ENCODE measurements around the gene DQX1.

GRCh38 chr2:74507145-74507925 is 18.7 kb downstream of the DQX1 start, which contains the start of gene PCGF1:
- TF ChIP-seq POLR2A (IDR thresholded peaks at IDR 0.05), result peak; percentile 33 to 57
- TF ChIP-seq, protein P1, sequence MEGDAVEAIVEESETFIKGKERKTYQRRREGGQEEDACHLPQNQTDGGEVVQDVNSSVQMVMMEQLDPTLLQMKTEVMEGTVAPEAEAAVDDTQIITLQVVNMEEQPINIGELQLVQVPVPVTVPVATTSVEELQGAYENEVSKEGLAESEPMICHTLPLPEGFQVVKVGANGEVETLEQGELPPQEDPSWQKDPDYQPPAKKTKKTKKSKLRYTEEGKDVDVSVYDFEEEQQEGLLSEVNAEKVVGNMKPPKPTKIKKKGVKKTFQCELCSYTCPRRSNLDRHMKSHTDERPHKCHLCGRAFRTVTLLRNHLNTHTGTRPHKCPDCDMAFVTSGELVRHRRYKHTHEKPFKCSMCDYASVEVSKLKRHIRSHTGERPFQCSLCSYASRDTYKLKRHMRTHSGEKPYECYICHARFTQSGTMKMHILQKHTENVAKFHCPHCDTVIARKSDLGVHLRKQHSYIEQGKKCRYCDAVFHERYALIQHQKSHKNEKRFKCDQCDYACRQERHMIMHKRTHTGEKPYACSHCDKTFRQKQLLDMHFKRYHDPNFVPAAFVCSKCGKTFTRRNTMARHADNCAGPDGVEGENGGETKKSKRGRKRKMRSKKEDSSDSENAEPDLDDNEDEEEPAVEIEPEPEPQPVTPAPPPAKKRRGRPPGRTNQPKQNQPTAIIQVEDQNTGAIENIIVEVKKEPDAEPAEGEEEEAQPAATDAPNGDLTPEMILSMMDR (IDR thresholded peaks at IDR 0.05), result peak in 2 of 6 experiments; percentile 27 to 39
